ENCODE data around the gene CNPY4.

The CNPY4 gene

DNA sequence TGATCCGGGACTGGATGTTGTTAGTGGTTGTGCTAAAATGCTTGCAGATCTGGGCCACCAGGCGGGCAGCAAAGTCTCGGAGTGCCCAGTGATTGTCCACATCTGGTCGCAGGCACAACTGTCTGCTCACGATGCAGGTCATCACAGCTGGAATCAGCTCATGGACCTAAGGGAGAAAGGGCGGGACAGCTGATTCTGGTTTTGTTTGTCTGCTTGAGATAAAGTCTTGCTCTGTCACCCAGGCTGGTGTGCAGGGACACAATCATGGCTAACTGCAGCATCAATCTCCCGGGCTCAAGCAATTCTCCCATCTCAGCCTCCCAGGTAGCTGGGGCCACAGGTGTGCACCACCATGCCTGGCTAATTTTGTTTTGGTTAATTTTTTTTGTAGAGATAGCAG is 8.3 kb upstream of the CNPY4 start:
- no peak for DNase-seq (ENCODE audit: insufficient read length, low spot score)
- no peak for FAIRE-seq
- TF ChIP-seq TAF1 (IDR thresholded peaks at IDR 0.05; ENCODE audit: low read depth, low read length) = no peak
- TF ChIP-seq POU2F2 (IDR thresholded peaks at IDR 0.05; ENCODE audit: low read depth, low read length) = no peak
- TF ChIP-seq POLR2AphosphoS5 (IDR thresholded peaks at IDR 0.05; ENCODE audit: low read depth, low read length) = no peak
- TF ChIP-seq POLR2A (IDR thresholded peaks at IDR 0.05; ENCODE audit: low read depth, low read length) = no peak
- TF ChIP-seq PAX5 (IDR thresholded peaks at IDR 0.05; ENCODE audit: insufficient read depth, low read length, severe bottlenecking) = no peak
- TF ChIP-seq SPI1 (IDR thresholded peaks at IDR 0.05; ENCODE audit: low read depth, low read length) = no peak

DNA sequence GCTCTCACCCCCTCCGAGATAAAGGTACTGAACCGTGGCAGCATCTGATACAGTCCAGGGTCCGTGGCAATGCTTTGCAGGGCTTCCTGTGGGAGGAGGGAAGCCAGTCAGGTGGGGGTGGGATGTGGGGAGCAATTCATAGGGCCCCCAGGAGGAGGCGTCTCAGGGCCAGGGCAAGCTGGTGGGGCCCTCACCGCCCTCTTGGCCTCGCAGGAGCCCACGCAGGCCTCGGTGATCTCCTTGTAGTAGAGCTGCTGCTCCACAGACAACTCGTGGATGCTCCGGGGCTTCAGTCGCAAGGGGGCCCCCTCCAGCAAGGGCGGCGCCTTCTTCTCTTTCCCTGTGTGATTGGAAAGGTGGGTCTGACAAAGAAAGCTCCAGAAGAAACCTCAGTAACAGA is 7.5 kb upstream of the CNPY4 start:
- FAIRE-seq (no peak), DNase-seq (ENCODE audit: insufficient read length, low spot score) (no peak)
- no peak for TF ChIP-seq POU2F2 (IDR thresholded peaks at IDR 0.05; ENCODE audit: low read depth, low read length)
- no peak for TF ChIP-seq POLR2A (IDR thresholded peaks at IDR 0.05; ENCODE audit: low read depth, low read length)
- TF ChIP-seq TAF1 (IDR thresholded peaks at IDR 0.05; ENCODE audit: low read depth, low read length) = no peak
- TF ChIP-seq PAX5 (IDR thresholded peaks at IDR 0.05; ENCODE audit: insufficient read depth, low read length, severe bottlenecking) = no peak
- no peak for TF ChIP-seq POLR2AphosphoS5 (IDR thresholded peaks at IDR 0.05; ENCODE audit: low read depth, low read length)
- TF ChIP-seq SPI1 (IDR thresholded peaks at IDR 0.05; ENCODE audit: low read depth, low read length) = no peak

DNA sequence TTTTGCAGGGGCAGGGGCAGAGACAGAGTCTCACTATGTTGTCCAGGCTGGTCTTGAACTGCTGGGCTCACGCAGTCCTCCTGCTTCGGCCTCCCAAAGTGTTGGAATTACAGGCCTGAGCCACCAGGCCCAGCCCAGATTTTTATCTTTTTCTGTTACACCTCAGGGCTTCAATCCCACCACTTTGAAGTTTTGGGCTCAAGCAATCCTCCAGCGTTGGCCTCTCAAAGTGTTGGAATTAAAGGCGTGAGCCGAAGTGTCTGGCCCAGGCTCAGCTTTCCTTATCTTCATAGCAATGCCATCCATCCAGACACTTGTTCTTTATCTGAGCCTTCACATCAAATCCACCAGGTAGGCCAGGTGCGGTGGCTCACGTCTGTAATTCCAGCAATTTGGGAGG is 4.4 kb upstream of the CNPY4 start:
- no peak for FAIRE-seq
- no peak for DNase-seq (ENCODE audit: insufficient read length, low spot score)
- TF ChIP-seq POU2F2 (IDR thresholded peaks at IDR 0.05; ENCODE audit: low read depth, low read length) (no peak), PAX5 (IDR thresholded peaks at IDR 0.05; ENCODE audit: insufficient read depth, low read length, severe bottlenecking) (no peak), POLR2A (IDR thresholded peaks at IDR 0.05; ENCODE audit: low read depth, low read length) (no peak), POLR2AphosphoS5 (IDR thresholded peaks at IDR 0.05; ENCODE audit: low read depth, low read length) (no peak), SPI1 (IDR thresholded peaks at IDR 0.05; ENCODE audit: low read depth, low read length) (no peak), TAF1 (IDR thresholded peaks at IDR 0.05; ENCODE audit: low read depth, low read length) (no peak)

DNA sequence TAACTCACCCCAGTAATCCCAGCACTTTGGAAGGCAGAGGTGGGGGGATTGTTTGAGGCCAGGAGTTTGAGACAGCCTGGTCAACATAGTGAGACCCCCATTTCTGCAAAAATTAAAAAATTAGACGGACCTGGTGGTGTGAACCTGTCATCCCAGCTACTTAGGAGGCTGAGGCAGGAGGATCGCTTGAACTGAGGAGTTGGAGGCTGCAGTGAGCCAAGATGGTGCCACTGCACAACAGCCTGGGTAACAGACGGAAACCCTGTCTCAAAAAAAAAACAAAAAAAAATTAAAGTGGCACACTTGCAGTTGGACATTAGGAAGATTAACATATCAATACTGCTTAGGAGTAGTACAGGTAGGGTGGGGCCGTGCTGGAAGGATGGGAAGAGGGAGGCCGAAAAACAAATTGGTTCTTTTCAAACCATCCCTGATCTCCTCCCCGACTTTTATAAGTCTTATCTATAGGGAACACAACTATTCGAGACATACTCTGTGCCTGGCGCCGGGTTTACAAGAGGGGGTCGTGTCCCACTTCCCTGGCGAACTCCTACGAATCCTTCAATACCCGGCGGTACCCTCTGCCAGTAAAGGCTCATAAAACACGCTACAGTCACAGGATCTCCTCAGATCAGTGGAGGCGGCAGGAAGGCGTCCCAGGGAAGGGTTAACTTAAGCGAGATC is 904 bp upstream of the CNPY4 start:
- FAIRE-seq (no peak), DNase-seq (ENCODE audit: insufficient read length, low spot score) (no peak)
- TF ChIP-seq POLR2AphosphoS5 (IDR thresholded peaks at IDR 0.05; ENCODE audit: low read depth, low read length) (no peak), POLR2A (IDR thresholded peaks at IDR 0.05; ENCODE audit: low read depth, low read length) (no peak), PAX5 (IDR thresholded peaks at IDR 0.05; ENCODE audit: insufficient read depth, low read length, severe bottlenecking) (no peak), POU2F2 (IDR thresholded peaks at IDR 0.05; ENCODE audit: low read depth, low read length) (no peak), TAF1 (IDR thresholded peaks at IDR 0.05; ENCODE audit: low read depth, low read length) (no peak), SPI1 (IDR thresholded peaks at IDR 0.05; ENCODE audit: low read depth, low read length) (no peak)

DNA sequence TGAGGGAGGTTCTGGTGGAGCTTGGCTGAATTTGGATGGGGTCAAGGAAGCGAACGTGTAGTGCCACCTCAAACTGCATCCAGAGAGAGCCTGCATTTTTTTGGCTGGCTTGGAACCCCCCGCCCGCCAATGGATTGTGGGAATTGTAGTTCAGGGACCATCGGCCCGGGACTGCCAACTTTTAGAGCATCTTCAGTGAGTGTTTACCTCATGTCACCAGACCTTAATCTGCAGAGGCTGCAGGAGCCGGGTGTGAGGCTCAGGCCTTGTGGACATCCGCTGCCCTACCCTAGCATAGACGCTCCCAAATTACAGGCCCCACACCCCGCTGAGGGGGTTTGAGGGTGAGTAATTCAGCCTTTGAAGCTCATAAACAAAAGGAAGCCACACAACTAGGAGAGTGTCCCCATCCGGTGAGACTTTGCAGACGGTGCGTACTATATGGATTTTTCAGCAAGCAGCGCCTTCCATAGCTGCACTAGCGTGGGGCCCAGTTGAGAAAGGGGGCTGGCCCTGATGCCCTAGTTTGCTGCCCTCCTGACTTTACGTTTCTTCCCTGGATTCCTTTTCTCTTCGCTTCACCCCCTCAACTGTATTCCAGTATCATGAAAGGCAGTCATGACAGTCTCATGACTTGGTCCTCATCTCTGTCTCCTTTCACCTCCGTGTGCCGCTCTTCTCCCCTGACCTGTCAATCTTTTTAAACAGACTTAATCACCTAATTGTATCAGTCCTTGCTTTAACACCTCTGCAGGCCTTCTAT is 717 bp downstream of the CNPY4 start:
- DNase-seq (ENCODE audit: insufficient read length, low spot score) (no peak), FAIRE-seq (no peak)
- TF ChIP-seq POLR2A (IDR thresholded peaks at IDR 0.05; ENCODE audit: low read depth, low read length) (no peak), SPI1 (IDR thresholded peaks at IDR 0.05; ENCODE audit: low read depth, low read length) (no peak), TAF1 (IDR thresholded peaks at IDR 0.05; ENCODE audit: low read depth, low read length) (no peak), POU2F2 (IDR thresholded peaks at IDR 0.05; ENCODE audit: low read depth, low read length) (no peak), PAX5 (IDR thresholded peaks at IDR 0.05; ENCODE audit: insufficient read depth, low read length, severe bottlenecking) (no peak)

DNA sequence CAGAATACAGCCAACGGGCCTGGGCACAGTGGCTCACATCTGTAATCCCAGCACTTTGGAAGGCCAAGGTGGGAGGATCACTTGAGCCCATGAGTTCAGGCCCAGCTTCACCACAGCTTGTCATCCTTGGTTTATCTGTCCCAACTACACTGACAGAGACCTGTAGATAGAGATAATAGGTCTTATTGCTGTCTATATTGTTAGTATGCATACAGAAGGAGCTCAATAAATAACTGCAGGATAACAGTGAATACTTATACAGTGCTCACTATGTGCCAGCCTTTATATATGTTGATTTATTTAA is 1.3 kb downstream of the CNPY4 start:
- no peak for DNase-seq (ENCODE audit: insufficient read length, low spot score)
- FAIRE-seq = no peak
- TF ChIP-seq PAX5 (IDR thresholded peaks at IDR 0.05; ENCODE audit: insufficient read depth, low read length, severe bottlenecking) = no peak
- TF ChIP-seq POLR2AphosphoS5 (IDR thresholded peaks at IDR 0.05; ENCODE audit: low read depth, low read length) = no peak
- TF ChIP-seq SPI1 (IDR thresholded peaks at IDR 0.05; ENCODE audit: low read depth, low read length) = no peak
- TF ChIP-seq POU2F2 (IDR thresholded peaks at IDR 0.05; ENCODE audit: low read depth, low read length) = no peak
- no peak for TF ChIP-seq POLR2A (IDR thresholded peaks at IDR 0.05; ENCODE audit: low read depth, low read length)
- TF ChIP-seq TAF1 (IDR thresholded peaks at IDR 0.05; ENCODE audit: low read depth, low read length) = no peak

DNA sequence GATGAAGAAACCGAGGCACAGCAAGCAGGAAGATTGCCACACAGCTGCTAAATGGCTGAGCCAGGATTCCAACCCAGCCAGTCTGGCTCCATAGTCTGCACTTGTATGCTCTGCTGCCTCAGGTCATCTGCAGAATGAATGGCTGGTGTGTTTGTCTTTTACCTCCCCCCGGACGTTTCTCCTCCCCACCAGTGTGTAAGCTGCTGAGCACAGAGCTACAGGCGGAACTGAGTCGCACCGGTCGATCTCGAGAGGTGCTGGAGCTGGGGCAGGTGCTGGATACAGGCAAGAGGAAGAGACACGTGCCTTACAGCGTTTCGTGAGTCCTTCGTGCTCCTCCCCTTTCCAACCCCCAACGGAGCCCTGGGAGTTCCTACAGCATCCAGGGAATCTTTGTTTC is 2.6 kb downstream of the CNPY4 start:
- TF ChIP-seq POLR2A (IDR thresholded peaks at IDR 0.05; ENCODE audit: low read depth, low read length) = no peak
- no peak for TF ChIP-seq SPI1 (IDR thresholded peaks at IDR 0.05; ENCODE audit: low read depth, low read length)
- no peak for TF ChIP-seq POU2F2 (IDR thresholded peaks at IDR 0.05; ENCODE audit: low read depth, low read length)
- no peak for TF ChIP-seq PAX5 (IDR thresholded peaks at IDR 0.05; ENCODE audit: insufficient read depth, low read length, severe bottlenecking)
- no peak for TF ChIP-seq TAF1 (IDR thresholded peaks at IDR 0.05; ENCODE audit: low read depth, low read length)
- no peak for TF ChIP-seq POLR2AphosphoS5 (IDR thresholded peaks at IDR 0.05; ENCODE audit: low read depth, low read length)
- DNase-seq (ENCODE audit: insufficient read length, low spot score) (no peak), FAIRE-seq (no peak)

DNA sequence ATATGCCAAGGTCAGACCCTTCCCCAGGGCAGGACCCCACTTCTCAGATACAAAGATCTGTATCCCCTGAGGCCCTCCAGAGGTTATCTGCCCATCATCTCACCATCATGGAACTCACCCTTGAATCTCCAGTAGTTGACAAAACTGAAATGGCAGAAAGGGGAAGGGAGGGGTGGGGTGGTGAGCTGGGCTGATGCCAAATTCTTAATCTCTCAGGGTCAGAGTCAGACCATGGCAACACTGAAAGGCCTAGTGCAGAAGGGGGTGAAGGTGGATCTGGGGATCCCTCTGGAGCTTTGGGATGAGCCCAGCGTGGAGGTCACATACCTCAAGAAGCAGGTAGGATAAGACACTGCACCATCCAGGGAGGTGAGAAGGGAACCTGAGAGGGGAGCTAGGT is 3.1 kb downstream of the CNPY4 start:
- no peak for TF ChIP-seq TAF1 (IDR thresholded peaks at IDR 0.05; ENCODE audit: low read depth, low read length)
- no peak for TF ChIP-seq PAX5 (IDR thresholded peaks at IDR 0.05; ENCODE audit: insufficient read depth, low read length, severe bottlenecking)
- no peak for TF ChIP-seq POLR2A (IDR thresholded peaks at IDR 0.05; ENCODE audit: low read depth, low read length)
- no peak for TF ChIP-seq POLR2AphosphoS5 (IDR thresholded peaks at IDR 0.05; ENCODE audit: low read depth, low read length)
- TF ChIP-seq POU2F2 (IDR thresholded peaks at IDR 0.05; ENCODE audit: low read depth, low read length) = no peak
- no peak for TF ChIP-seq SPI1 (IDR thresholded peaks at IDR 0.05; ENCODE audit: low read depth, low read length)
- FAIRE-seq = no peak
- DNase-seq (ENCODE audit: insufficient read length, low spot score) = no peak

DNA sequence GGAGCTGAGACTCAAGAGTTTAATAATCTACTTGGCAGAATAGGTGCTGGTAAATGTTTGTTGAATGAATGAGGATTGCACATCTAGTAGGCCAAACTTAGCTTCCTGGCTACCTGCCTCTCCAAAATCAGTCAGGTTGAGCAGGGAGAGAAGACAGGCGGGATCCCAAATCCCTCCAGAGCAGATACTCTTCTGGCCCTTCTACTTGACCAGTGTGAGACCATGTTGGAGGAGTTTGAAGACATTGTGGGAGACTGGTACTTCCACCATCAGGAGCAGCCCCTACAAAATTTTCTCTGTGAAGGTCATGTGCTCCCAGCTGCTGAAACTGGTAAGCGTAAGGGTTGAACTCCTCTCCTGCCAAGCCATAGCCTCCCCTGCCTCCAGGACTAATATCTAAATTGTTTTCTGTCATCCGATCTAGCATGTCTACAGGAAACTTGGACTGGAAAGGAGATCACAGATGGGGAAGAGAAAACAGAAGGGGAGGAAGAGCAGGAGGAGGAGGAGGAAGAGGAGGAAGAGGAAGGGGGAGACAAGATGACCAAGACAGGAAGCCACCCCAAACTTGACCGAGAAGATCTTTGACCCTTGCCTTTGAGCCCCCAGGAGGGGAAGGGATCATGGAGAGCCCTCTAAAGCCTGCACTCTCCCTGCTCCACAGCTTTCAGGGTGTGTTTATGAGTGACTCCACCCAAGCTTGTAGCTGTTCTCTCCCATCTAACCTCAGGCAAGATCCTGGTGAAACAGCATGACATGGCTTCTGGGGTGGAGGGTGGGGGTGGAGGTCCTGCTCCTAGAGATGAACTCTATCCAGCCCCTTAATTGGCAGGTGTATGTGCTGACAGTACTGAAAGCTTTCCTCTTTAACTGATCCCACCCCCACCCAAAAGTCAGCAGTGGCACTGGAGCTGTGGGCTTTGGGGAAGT is 5.1 kb downstream of the CNPY4 start:
- DNase-seq (ENCODE audit: insufficient read length, low spot score) (no peak), FAIRE-seq (no peak)
- no peak for TF ChIP-seq SPI1 (IDR thresholded peaks at IDR 0.05; ENCODE audit: low read depth, low read length)
- TF ChIP-seq POLR2A (IDR thresholded peaks at IDR 0.05; ENCODE audit: low read depth, low read length) = no peak
- no peak for TF ChIP-seq PAX5 (IDR thresholded peaks at IDR 0.05; ENCODE audit: insufficient read depth, low read length, severe bottlenecking)
- no peak for TF ChIP-seq TAF1 (IDR thresholded peaks at IDR 0.05; ENCODE audit: low read depth, low read length)
- TF ChIP-seq POU2F2 (IDR thresholded peaks at IDR 0.05; ENCODE audit: low read depth, low read length) = no peak
- TF ChIP-seq POLR2AphosphoS5 (IDR thresholded peaks at IDR 0.05; ENCODE audit: low read depth, low read length) = no peak
